ENCODE data around the gene OGDH. TPM values are rescaled to one million over a fixed set of nuclear protein-coding genes. Genes with fewer than 3 reads are reported as not detected.

Gene OGDH
- total and polyA plus RNA-seq, 2 of the 13 experiments (the other 11 are each of a cell fraction or from before 2014, with no cell fraction given) = 17.4 to 25.4 TPM

- TF ChIP-seq ZFP90 (CRISPR knock-in tag; IDR thresholded peaks at IDR 0.05; ENCODE audit: borderline replicate concordance) = no peak
- TF ChIP-seq ZNF672 (CRISPR knock-in tag; IDR thresholded peaks at IDR 0.05) = no peak
- TF ChIP-seq ZSCAN9 (CRISPR knock-in tag; IDR thresholded peaks at IDR 0.05; ENCODE audit: borderline replicate concordance) = no peak
- no peak for TF ChIP-seq THRA (CRISPR knock-in tag; IDR thresholded peaks at IDR 0.05; ENCODE audit: borderline replicate concordance)
- no peak for TF ChIP-seq FUBP1 (CRISPR knock-in tag; IDR thresholded peaks at IDR 0.05; ENCODE audit: borderline replicate concordance)
- no peak for TF ChIP-seq KLF13 (CRISPR knock-in tag; IDR thresholded peaks at IDR 0.05)
Observed at GRCh38 chr7:44646176-44646920, 39.9 kb downstream of the OGDH start (continued).

- BruUV-seq (replicated peaks) = no TSS peak
- Histone ChIP-seq H3K79me2 (ENCODE audit: insufficient read depth, low read length) (no peaks in the 10 kb centered on the region), H3K9me3 (ENCODE audit: low read length) (no peaks in the 10 kb centered on the region), H3K4me2 (ENCODE audit: low read depth, low read length) (no peak overlapping the region), H3K27me3 (ENCODE audit: control insufficient read depth in 1 of 2, insufficient read depth in 2 of 2, low read length in 2 of 2) (no peaks in the 10 kb centered on the region), H3K36me3 (replicated peaks in 1 of 2; ENCODE audit: control insufficient read depth in 1 of 2, insufficient read depth in 2 of 2, low read length in 2 of 2) (peaks cover 3 to 33% of the 10 kb centered on the region in 2 experiments; a peak in 3 of 5 replicates), H3K4me3 (replicated peaks in 1 of 3; ENCODE audit: insufficient read depth in 1 of 3, low read depth in 2 of 3, low read length in 3 of 3) (no peak overlapping the region), H3K27ac (ENCODE audit: extremely low read length, insufficient read depth, low read length) (no peak overlapping the region), H3K9ac (ENCODE audit: insufficient read depth, low read depth, low read length) (no peak overlapping the region), H3K4me1 (ENCODE audit: insufficient read depth, low read length) (no peaks in the 10 kb centered on the region), H2AFZ (ENCODE audit: low read length) (no peak overlapping the region), H4K20me1 (ENCODE audit: insufficient read depth, low read length) (no peaks in the 10 kb centered on the region)
- ATAC-seq (no peak), DNase-seq (ENCODE audit: low spot score) (no peak), FAIRE-seq (no peak)
- POLR2A ChIA-PET = no interaction called here
- intact Hi-C loops (cut with micrococcal nuclease; ENCODE audit: unreplicated experiment) (no loop called here), in situ Hi-C loops (cut with HindIII; ENCODE audit: extremely low pct_ligation_motif_present, low pct_unique_long_range_greater_than_20kb) (no loop called here)
- 90% methylated on average over 3 of the region's 3 CpGs for WGBS (ENCODE audit: low lambda C conversion rate)
- TF ChIP-seq TEAD3 (CRISPR knock-in tag; optimal IDR thresholded peaks at IDR 0.05; ENCODE audit: borderline replicate concordance) = no peak
- TF ChIP-seq NR2F2 (IDR thresholded peaks at IDR 0.05; ENCODE audit: borderline replicate concordance, low read depth) = no peak
- TF ChIP-seq NFIC (IDR thresholded peaks at IDR 0.05; ENCODE audit: low read length) = no peak
- TF ChIP-seq ATF7-NPFF (CRISPR knock-in tag; IDR thresholded peaks at IDR 0.05; ENCODE audit: low read depth) = no peak
- no peak for TF ChIP-seq KLF15 (CRISPR knock-in tag; IDR thresholded peaks at IDR 0.05; ENCODE audit: borderline replicate concordance)
- CTCF ChIA-PET (ENCODE audit: low intra/inter-chr PET ratio, low total read pairs) = no interaction called here
Observed at GRCh38 chr7:44646921-44647636, 40.7 kb downstream of the OGDH start.
